ENCODE results near the gene SLC20A1. TPM values are rescaled to one million over a fixed set of nuclear protein-coding genes. Genes with fewer than 3 reads are reported as not detected.
A peak's percentile ranks its signal among the peaks of the same experiment; 100 is the strongest.

Gene SLC20A1
- total RNA-seq, 4 donors from 2014 or later = 6.9 to 85.7 (median 9.2) TPM

DNA sequence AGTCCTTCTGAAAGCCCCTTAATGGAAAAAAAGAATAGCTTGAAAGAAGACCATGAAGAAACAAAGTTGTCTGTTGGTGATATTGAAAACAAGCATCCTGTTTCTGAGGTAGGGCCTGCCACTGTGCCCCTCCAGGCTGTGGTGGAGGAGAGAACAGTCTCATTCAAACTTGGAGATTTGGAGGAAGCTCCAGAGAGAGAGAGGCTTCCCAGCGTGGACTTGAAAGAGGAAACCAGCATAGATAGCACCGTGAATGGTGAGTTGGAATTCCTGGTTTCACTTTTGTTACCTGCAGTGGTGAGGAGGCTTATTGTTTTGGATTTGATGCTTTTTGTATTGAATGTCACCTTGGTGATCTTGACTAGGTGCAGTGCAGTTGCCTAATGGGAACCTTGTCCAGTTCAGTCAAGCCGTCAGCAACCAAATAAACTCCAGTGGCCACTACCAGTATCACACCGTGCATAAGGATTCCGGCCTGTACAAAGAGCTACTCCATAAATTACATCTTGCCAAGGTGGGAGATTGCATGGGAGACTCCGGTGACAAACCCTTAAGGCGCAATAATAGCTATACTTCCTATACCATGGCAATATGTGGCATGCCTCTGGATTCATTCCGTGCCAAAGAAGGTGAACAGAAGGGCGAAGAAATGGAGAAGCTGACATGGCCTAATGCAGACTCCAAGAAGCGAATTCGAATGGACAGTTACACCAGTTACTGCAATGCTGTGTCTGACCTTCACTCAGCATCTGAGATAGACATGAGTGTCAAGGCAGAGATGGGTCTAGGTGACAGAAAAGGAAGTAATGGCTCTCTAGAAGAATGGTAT lies 13.3 kb downstream of the SLC20A1 start:
- H3K4me1 ChIP-seq = no peaks in the 10 kb centered on the region

DNA sequence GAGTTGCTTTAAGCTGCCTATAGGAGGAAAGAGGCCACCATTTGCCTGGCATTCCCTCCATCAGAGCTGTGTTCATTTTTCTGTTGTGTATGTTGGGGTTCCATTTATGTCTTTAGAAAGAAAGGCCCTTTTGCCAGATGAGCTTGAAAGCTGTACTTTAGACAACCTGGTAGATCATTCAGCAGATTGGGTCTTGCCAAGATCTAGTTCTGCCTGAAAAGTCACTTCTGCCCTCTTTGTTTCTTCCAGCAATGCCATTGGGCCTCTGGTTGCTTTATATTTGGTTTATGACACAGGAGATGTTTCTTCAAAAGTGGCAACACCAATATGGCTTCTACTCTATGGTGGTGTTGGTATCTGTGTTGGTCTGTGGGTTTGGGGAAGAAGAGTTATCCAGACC lies 14.4 kb downstream of the SLC20A1 start:
- no peak overlapping the region for H3K4me3 ChIP-seq
- H3K27ac ChIP-seq = no peak overlapping the region
- intact Hi-C loops (cut with DNase I; ENCODE audit: low total_unique reads) = no loop called here
- H3K4me1 ChIP-seq = no peaks in the 10 kb centered on the region
- no peak for DNase-seq
- in situ Hi-C loops (cut with MboI; ENCODE audit: low sequenced_read_pairs in 4 of 4) = no loop called here
- ATAC-seq = no peak
- peaks cover 0 to 90% of the 10 kb centered on the region in 2 donors for H3K36me3 ChIP-seq
- no peak for TF ChIP-seq POLR2A (IDR thresholded peaks at IDR 0.05)
- TF ChIP-seq, protein P1, sequence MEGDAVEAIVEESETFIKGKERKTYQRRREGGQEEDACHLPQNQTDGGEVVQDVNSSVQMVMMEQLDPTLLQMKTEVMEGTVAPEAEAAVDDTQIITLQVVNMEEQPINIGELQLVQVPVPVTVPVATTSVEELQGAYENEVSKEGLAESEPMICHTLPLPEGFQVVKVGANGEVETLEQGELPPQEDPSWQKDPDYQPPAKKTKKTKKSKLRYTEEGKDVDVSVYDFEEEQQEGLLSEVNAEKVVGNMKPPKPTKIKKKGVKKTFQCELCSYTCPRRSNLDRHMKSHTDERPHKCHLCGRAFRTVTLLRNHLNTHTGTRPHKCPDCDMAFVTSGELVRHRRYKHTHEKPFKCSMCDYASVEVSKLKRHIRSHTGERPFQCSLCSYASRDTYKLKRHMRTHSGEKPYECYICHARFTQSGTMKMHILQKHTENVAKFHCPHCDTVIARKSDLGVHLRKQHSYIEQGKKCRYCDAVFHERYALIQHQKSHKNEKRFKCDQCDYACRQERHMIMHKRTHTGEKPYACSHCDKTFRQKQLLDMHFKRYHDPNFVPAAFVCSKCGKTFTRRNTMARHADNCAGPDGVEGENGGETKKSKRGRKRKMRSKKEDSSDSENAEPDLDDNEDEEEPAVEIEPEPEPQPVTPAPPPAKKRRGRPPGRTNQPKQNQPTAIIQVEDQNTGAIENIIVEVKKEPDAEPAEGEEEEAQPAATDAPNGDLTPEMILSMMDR (IDR thresholded peaks at IDR 0.05 in 4 of 5, conservative IDR thresholded peaks at IDR 0.05 in 1 of 5) = no peak
- no peaks in the 10 kb centered on the region for H3K27me3 ChIP-seq
- no peaks in the 10 kb centered on the region for H3K9me3 ChIP-seq

More for the DNA sequence above, 13.3 kb downstream of the SLC20A1 start:
- H3K27me3 ChIP-seq = no peaks in the 10 kb centered on the region
- no peak overlapping the region for H3K4me3 ChIP-seq
- peaks cover 0 to 88% of the 10 kb centered on the region in 2 donors for H3K36me3 ChIP-seq
- intact Hi-C loops (cut with DNase I; ENCODE audit: low total_unique reads) (no loop called here), in situ Hi-C loops (cut with MboI; ENCODE audit: low sequenced_read_pairs in 4 of 4) (no loop called here)
- H3K9me3 ChIP-seq = no peaks in the 10 kb centered on the region
- DNase-seq (no peak), ATAC-seq (no peak)
- TF ChIP-seq, protein P1 (IDR thresholded peaks at IDR 0.05 in 4 of 5, conservative IDR thresholded peaks at IDR 0.05 in 1 of 5) = no peak
- no peak for TF ChIP-seq POLR2A (IDR thresholded peaks at IDR 0.05)
- H3K27ac ChIP-seq = no peak overlapping the region

DNA sequence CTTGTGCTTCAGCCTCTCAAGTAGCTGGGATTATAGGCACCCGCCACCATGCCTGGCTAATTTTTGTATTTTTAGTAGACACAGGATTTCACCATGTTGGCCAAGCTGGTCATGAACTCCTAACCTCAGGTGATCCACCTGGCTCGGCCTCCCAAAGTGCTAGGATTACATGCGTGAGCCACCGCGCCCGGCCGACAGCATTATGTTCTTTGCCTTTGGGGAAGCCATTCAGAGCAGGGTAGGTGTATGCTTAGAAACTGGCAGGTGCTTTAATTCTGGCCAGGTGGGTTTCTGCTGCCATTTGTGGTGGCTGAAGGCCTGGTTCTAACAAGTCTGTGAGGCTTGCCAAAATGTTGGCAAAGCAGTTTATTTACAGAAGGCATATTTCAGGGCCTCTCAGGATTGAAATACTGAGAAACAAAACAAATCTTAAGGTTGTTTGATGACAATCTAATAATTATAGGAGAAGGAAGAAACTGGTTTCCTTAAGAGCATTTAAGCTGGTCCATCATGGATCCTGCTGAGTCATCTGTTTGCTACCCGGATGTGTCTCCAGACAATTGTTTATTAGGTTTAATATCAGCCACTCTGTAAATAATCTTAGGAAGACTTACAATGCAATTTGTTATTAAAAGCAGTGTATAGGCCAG lies 16.0 kb downstream of the SLC20A1 start:
- Histone ChIP-seq H3K4me3 (no peak overlapping the region), H3K27me3 (no peaks in the 10 kb centered on the region), H3K36me3 (peaks cover 0 to 75% of the 10 kb centered on the region in 2 donors), H3K4me1 (no peaks in the 10 kb centered on the region), H3K9me3 (no peaks in the 10 kb centered on the region), H3K27ac (peak overlapping the region in 2 of 4 donors; percentile 11 to 26)
- in situ Hi-C loops (cut with MboI; ENCODE audit: low sequenced_read_pairs in 4 of 4) (no loop called here), intact Hi-C loops (cut with DNase I; ENCODE audit: low total_unique reads) (no loop called here)
- peak in 1 of 2 donors; percentile 41 for ATAC-seq
- DNase-seq = no peak
- TF ChIP-seq, protein P1 (IDR thresholded peaks at IDR 0.05 in 4 of 5, conservative IDR thresholded peaks at IDR 0.05 in 1 of 5) = no peak
- TF ChIP-seq POLR2A (IDR thresholded peaks at IDR 0.05) = no peak

DNA sequence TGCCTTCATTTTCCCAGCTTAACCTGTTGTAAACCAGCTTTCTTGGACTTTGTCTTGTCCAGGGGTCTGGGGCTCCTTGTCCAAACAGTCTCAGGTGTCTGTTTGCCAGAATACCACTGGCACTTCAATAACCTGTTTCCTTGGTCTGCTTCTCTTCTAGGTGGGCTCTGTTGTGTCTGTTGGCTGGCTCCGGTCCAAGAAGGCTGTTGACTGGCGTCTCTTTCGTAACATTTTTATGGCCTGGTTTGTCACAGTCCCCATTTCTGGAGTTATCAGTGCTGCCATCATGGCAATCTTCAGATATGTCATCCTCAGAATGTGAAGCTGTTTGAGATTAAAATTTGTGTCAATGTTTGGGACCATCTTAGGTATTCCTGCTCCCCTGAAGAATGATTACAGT lies 17.0 kb downstream of the SLC20A1 start:
- ATAC-seq (no peak), DNase-seq (no peak)
- Histone ChIP-seq H3K36me3 (peaks cover 0 to 66% of the 10 kb centered on the region in 2 donors), H3K4me3 (no peak overlapping the region), H3K27me3 (no peaks in the 10 kb centered on the region), H3K27ac (peak overlapping the region in 1 of 4 donors; percentile 20), H3K4me1 (no peaks in the 10 kb centered on the region), H3K9me3 (no peaks in the 10 kb centered on the region)
- in situ Hi-C loops (cut with MboI; ENCODE audit: low sequenced_read_pairs in 4 of 4) (no loop called here), intact Hi-C loops (cut with DNase I; ENCODE audit: low total_unique reads) (no loop called here)
- no peak for TF ChIP-seq POLR2A (IDR thresholded peaks at IDR 0.05)
- TF ChIP-seq, protein P1 (IDR thresholded peaks at IDR 0.05 in 4 of 5, conservative IDR thresholded peaks at IDR 0.05 in 1 of 5) = no peak

Measured in gastrocnemius medialis (tissue), 4 donors.